Chondrocyte (in vitro differentiated cells): ENCODE results near the gene NLRP7. TPM values are rescaled to one million over a fixed set of nuclear protein-coding genes. Genes with fewer than 3 reads are reported as not detected.
A peak's percentile ranks its signal among the peaks of the same experiment; 100 is the strongest.
"Not testable (repeated sequence)": the region's sequence is repeated elsewhere in the genome, so short reads cannot be mapped to it uniquely, and the experiment has no call there.

ENCODE experiments used
- DNase-seq: peaks from one replicate; pipeline ENCODE4 v3.0.0; 2021; ENCODE audit warnings: mixed read lengths, low spot score
- H3K27ac Mint-ChIP-seq: one replicate; pipeline ENCODE4 v1.8.0; 2021; ENCODE audit warnings: mild to moderate bottlenecking, moderate library complexity, mixed read lengths; ENCODE audit not compliant: unreplicated experiment
- H3K27me3 Mint-ChIP-seq: 2 replicates; pipeline ENCODE4 v1.8.0; 2021; ENCODE audit warnings: low read depth, mixed read lengths
- H3K36me3 Mint-ChIP-seq: 2 replicates; pipeline ENCODE4 v1.8.0; 2021; ENCODE audit warnings: low read depth, mixed read lengths
- H3K4me1 Mint-ChIP-seq: 2 replicates; pipeline ENCODE4 v1.8.0; 2021; ENCODE audit warnings: low read depth, mild to moderate bottlenecking, mixed read lengths
- H3K4me3 Mint-ChIP-seq: one replicate; pipeline ENCODE4 v1.8.0; 2021; ENCODE audit warnings: mild to moderate bottlenecking, moderate library complexity, mixed read lengths; ENCODE audit not compliant: unreplicated experiment
- H3K9me3 Mint-ChIP-seq: 2 replicates; pipeline ENCODE4 v1.8.0; 2021; ENCODE audit warnings: low read depth, mixed read lengths
- CTCF ChIP-seq: fragments of 200-600 bp; sonication (generic); IDR thresholded peaks from 2 replicates; pipeline ENCODE4 v1.5.0; 2021; ENCODE audit warnings: antibody characterized with exemption, mild to moderate bottlenecking, moderate library complexity
- total RNA-seq: library from RNA; stranded (reverse); gene quantifications from 3 replicates; pipeline ENCODE4 v1.2.1, GENCODE V29; 2021

NLRP7 gene
- total RNA-seq, 1 donor from 2014 or later, result not detected

- no peak for TF ChIP-seq CTCF
- no peak for DNase-seq
- Mint-ChIP-seq H3K36me3 (no peaks in the 10 kb centered on the region), H3K4me3 (no peak overlapping the region), H3K4me1 (no peaks in the 10 kb centered on the region), H3K9me3 (peaks cover 10% of the 10 kb centered on the region), H3K27me3 (no peaks in the 10 kb centered on the region), H3K27ac (no peak overlapping the region)
Observed at GRCh38 chr19:54923276-54923675, 24.1 kb downstream of the NLRP7 start.

- no peak overlapping the region for H3K4me3 Mint-ChIP-seq
- H3K27me3 Mint-ChIP-seq, result no peaks in the 10 kb centered on the region
- H3K36me3 Mint-ChIP-seq, result no peaks in the 10 kb centered on the region
- DNase-seq, result no peak
- no peak overlapping the region for H3K27ac Mint-ChIP-seq
- no peak for TF ChIP-seq CTCF
- H3K4me1 Mint-ChIP-seq, result no peaks in the 10 kb centered on the region
- H3K9me3 Mint-ChIP-seq, result peaks cover 4% of the 10 kb centered on the region
Observed at GRCh38 chr19:54921082-54921481, 26.2 kb downstream of the NLRP7 start.

GRCh38 chr19:54919646-54920563 is 27.4 kb downstream of the NLRP7 start:
- TF ChIP-seq CTCF, result peak; percentile 58
- not testable (repeated sequence) for H3K36me3 Mint-ChIP-seq, H3K4me3 Mint-ChIP-seq

GRCh38 chr19:54918499-54918898 is 28.8 kb downstream of the NLRP7 start:
- DNase-seq, result peak; percentile 57
- Mint-ChIP-seq H3K4me1 (no peaks in the 10 kb centered on the region), H3K9me3 (no peaks in the 10 kb centered on the region), H3K36me3 (no peaks in the 10 kb centered on the region), H3K27ac (no peak overlapping the region), H3K4me3 (no peak overlapping the region), H3K27me3 (no peaks in the 10 kb centered on the region)
- TF ChIP-seq CTCF, result no peak

More at GRCh38 chr19:54919646-54920563, 27.4 kb downstream of the NLRP7 start:
- not testable (repeated sequence) for H3K9me3 Mint-ChIP-seq, H3K27ac Mint-ChIP-seq, H3K27me3 Mint-ChIP-seq, H3K4me1 Mint-ChIP-seq
- DNase-seq, result peak; percentile 20

- Mint-ChIP-seq H3K4me1 (no peaks in the 10 kb centered on the region), H3K27ac (no peak overlapping the region), H3K4me3 (no peak overlapping the region), H3K36me3 (no peaks in the 10 kb centered on the region), H3K27me3 (no peaks in the 10 kb centered on the region), H3K9me3 (peaks cover 6% of the 10 kb centered on the region)
- peak; percentile 28 for DNase-seq
- TF ChIP-seq CTCF, result no peak
Observed at GRCh38 chr19:54916822-54917221, 30.5 kb downstream of the NLRP7 start.

- not testable (repeated sequence) for H3K4me1 Mint-ChIP-seq, H3K4me3 Mint-ChIP-seq, DNase-seq, H3K27me3 Mint-ChIP-seq, H3K27ac Mint-ChIP-seq, H3K36me3 Mint-ChIP-seq
- H3K9me3 Mint-ChIP-seq, result peaks cover 15% of the 10 kb centered on the region
Observed at GRCh38 chr19:54907899-54908298, 39.4 kb downstream of the NLRP7 start.
